NCI-H774 (cell line): Measurements from ENCODE around the gene LGI2.

Source experiments
- DNase-seq: peaks from one replicate; lab custom pipeline; 2025; lab: John Stamatoyannopoulos, UW

Gene LGI2

DNA sequence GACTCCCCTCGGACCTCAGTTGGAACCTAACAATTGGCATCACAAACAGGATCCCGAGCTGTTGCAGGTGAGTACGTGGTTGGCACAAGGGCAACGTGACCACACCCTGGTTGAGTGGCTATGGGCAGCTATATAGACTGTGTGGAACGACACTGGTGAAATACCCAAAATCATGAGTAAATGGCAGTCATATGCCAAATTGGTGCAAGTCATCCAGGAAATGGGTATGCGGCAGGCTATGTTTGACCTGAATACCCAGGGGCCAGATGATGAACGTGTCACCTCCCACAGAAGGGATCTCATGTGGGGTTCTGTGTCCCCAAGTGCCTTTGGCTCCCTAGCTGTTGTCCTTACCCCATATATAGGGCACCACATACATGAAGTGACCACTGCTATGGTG is 64.7 kb downstream of the LGI2 start:
- DNase-seq: no peak

DNA sequence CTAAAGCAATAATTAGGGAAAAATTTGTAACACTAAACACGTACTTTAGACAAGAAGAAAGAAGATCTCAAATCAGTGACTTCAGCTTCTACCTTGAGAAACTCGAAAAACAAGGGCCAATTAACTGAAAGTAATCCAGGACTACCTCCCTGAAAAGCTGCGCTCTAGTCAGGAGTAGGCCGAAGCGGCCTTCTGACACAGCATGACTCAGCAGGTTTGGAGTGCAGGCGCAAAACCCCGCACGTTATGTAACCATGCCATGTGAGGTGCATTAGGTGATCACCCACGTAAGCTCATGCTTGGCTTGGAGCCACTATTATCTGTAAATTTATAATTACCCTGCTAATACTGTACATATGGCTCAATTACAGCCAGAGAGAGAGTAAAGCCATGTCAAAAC is 65.1 kb downstream of the LGI2 start:
- no peak for DNase-seq

DNA sequence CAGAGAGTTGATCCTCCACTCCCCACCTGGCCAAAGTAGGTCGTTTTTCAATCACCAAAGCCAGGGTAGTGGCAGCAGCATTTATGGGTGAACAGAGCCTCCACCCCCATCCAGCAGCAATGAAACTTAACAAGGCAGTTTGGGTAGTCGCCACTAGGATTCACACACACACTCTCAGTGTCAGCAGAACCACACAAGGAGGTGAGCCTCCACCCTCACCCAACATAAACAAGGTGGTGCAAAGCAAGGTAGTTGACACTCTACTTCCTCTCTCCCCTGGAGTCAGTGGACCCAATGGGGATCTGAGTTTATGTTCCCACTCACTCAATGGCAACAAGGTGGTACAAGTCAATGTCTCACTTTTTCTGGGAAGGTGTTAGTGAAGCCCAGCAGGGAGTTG is 67.5 kb downstream of the LGI2 start:
- DNase-seq: no peak

GRCh38 chr4:24957886-24958285 is 72.9 kb downstream of the LGI2 start:
- DNase-seq: no peak

DNA sequence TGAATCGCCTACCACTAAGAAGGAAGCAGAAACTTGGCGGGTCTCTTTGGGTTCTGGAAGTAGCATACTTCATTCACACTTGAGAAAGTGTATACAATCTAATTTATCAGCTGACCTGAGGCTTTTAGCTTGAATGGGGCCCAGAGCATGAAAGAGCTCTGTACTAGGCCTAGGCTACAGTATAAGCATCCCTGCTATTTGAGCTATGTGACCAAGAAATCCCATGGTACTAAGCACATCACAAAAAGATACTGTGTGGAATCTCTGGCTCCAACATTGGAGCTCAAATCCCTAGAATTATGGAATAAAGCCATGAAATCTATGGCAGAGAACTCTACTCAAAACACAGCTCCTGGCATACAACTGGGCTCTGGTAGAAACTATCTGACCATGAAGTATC is 74.0 kb downstream of the LGI2 start:
- no peak for DNase-seq

DNA sequence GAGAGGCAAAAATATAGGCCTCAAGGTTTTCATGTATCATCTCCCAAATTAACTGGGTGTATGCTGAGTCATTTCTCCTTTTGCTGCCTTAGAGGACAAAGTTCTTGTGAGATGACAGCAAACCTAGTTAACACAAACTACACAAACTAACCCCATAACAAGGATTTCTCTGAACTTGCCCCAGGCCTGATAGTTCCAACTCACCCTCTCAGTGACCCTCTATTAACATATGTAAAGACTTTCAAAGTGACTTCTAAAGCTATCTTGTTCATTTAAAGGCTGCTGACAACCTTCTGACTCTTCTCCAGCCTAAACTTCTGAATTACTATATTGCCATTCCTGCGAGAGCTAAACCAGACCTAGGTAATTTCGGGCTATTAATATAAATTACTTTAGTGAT is 74.7 kb downstream of the LGI2 start:
- no peak for DNase-seq

GRCh38 chr4:24952667-24953066 is 78.1 kb downstream of the LGI2 start:
- no peak for DNase-seq

- DNase-seq: no peak
Observed at GRCh38 chr4:24949970-24950369, 80.8 kb downstream of the LGI2 start.
